ENCODE results near the gene UGT1A10.

UGT1A10 gene

GRCh38 chr2:233813236-233814055 is 177.2 kb downstream of the UGT1A10 start:
- no peaks in the 10 kb centered on the region for H3K9me3 ChIP-seq (ENCODE audit: control insufficient read depth in 1 of 2, low read length in 2 of 2)
- no peak overlapping the region for H3K27ac ChIP-seq (ENCODE audit: low read length)
- peaks cover 3% of the 10 kb centered on the region for H3K27me3 ChIP-seq (ENCODE audit: low read depth, low read length)
- H3K36me3 ChIP-seq (ENCODE audit: control insufficient read depth in 1 of 2, insufficient read depth in 2 of 2, low read length in 2 of 2), result no peaks in the 10 kb centered on the region
- H3K4me1 ChIP-seq (ENCODE audit: control insufficient read depth in 1 of 2, insufficient read depth in 2 of 2, low read length in 2 of 2), result no peaks in the 10 kb centered on the region
- no peak overlapping the region for H3K4me3 ChIP-seq (ENCODE audit: low read depth in 1 of 2, low read length in 2 of 2)

GRCh38 chr2:233814056-233814835 is 178.0 kb downstream of the UGT1A10 start:
- Histone ChIP-seq H3K27ac (ENCODE audit: low read length) (no peak overlapping the region), H3K9me3 (ENCODE audit: control insufficient read depth in 1 of 2, low read length in 2 of 2) (no peaks in the 10 kb centered on the region), H3K4me1 (ENCODE audit: control insufficient read depth in 1 of 2, insufficient read depth in 2 of 2, low read length in 2 of 2) (no peaks in the 10 kb centered on the region), H3K36me3 (ENCODE audit: control insufficient read depth in 1 of 2, insufficient read depth in 2 of 2, low read length in 2 of 2) (no peaks in the 10 kb centered on the region), H3K27me3 (ENCODE audit: low read depth, low read length) (peaks cover 3% of the 10 kb centered on the region), H3K4me3 (ENCODE audit: low read depth in 1 of 2, low read length in 2 of 2) (no peak overlapping the region)

GRCh38 chr2:233815861-233816260 is 179.6 kb downstream of the UGT1A10 start:
- H3K27me3 ChIP-seq (ENCODE audit: low read depth, low read length), result peaks cover 3% of the 10 kb centered on the region
- no peak overlapping the region for H3K4me3 ChIP-seq (ENCODE audit: low read depth in 1 of 2, low read length in 2 of 2)
- no peaks in the 10 kb centered on the region for H3K36me3 ChIP-seq (ENCODE audit: control insufficient read depth in 1 of 2, insufficient read depth in 2 of 2, low read length in 2 of 2)
- no peaks in the 10 kb centered on the region for H3K9me3 ChIP-seq (ENCODE audit: control insufficient read depth in 1 of 2, low read length in 2 of 2)
- H3K27ac ChIP-seq (ENCODE audit: low read length), result no peak overlapping the region
- H3K4me1 ChIP-seq (ENCODE audit: control insufficient read depth in 1 of 2, insufficient read depth in 2 of 2, low read length in 2 of 2), result no peaks in the 10 kb centered on the region

- Histone ChIP-seq H3K27ac (ENCODE audit: low read length) (no peak overlapping the region), H3K9me3 (ENCODE audit: control insufficient read depth in 1 of 2, low read length in 2 of 2) (no peaks in the 10 kb centered on the region), H3K27me3 (ENCODE audit: low read depth, low read length) (peaks cover 3% of the 10 kb centered on the region), H3K4me3 (ENCODE audit: low read depth in 1 of 2, low read length in 2 of 2) (no peak overlapping the region), H3K4me1 (ENCODE audit: control insufficient read depth in 1 of 2, insufficient read depth in 2 of 2, low read length in 2 of 2) (no peaks in the 10 kb centered on the region), H3K36me3 (ENCODE audit: control insufficient read depth in 1 of 2, insufficient read depth in 2 of 2, low read length in 2 of 2) (no peaks in the 10 kb centered on the region)
Measured at GRCh38 chr2:233816334-233816733, 180.1 kb downstream of the UGT1A10 start.

- Histone ChIP-seq H3K4me1 (ENCODE audit: control insufficient read depth in 1 of 2, insufficient read depth in 2 of 2, low read length in 2 of 2) (no peaks in the 10 kb centered on the region), H3K36me3 (ENCODE audit: control insufficient read depth in 1 of 2, insufficient read depth in 2 of 2, low read length in 2 of 2) (no peaks in the 10 kb centered on the region), H3K4me3 (ENCODE audit: low read depth in 1 of 2, low read length in 2 of 2) (no peak overlapping the region), H3K27me3 (ENCODE audit: low read depth, low read length) (peaks cover 3% of the 10 kb centered on the region), H3K27ac (ENCODE audit: low read length) (no peak overlapping the region), H3K9me3 (ENCODE audit: control insufficient read depth in 1 of 2, low read length in 2 of 2) (no peaks in the 10 kb centered on the region)
Measured at GRCh38 chr2:233816771-233817170, 180.5 kb downstream of the UGT1A10 start.

GRCh38 chr2:233817361-233817911 is 181.2 kb downstream of the UGT1A10 start:
- no peaks in the 10 kb centered on the region for H3K36me3 ChIP-seq (ENCODE audit: control insufficient read depth in 1 of 2, insufficient read depth in 2 of 2, low read length in 2 of 2)
- no peaks in the 10 kb centered on the region for H3K4me1 ChIP-seq (ENCODE audit: control insufficient read depth in 1 of 2, insufficient read depth in 2 of 2, low read length in 2 of 2)
- no peak overlapping the region for H3K4me3 ChIP-seq (ENCODE audit: low read depth in 1 of 2, low read length in 2 of 2)
- H3K27ac ChIP-seq (ENCODE audit: low read length), result no peak overlapping the region
- H3K27me3 ChIP-seq (ENCODE audit: low read depth, low read length), result peaks cover 3% of the 10 kb centered on the region
- no peaks in the 10 kb centered on the region for H3K9me3 ChIP-seq (ENCODE audit: control insufficient read depth in 1 of 2, low read length in 2 of 2)

GRCh38 chr2:233817995-233818638 is 181.9 kb downstream of the UGT1A10 start:
- Histone ChIP-seq H3K4me1 (ENCODE audit: control insufficient read depth in 1 of 2, insufficient read depth in 2 of 2, low read length in 2 of 2) (no peaks in the 10 kb centered on the region), H3K9me3 (ENCODE audit: control insufficient read depth in 1 of 2, low read length in 2 of 2) (no peaks in the 10 kb centered on the region), H3K4me3 (ENCODE audit: low read depth in 1 of 2, low read length in 2 of 2) (no peak overlapping the region), H3K27me3 (ENCODE audit: low read depth, low read length) (peaks cover 3% of the 10 kb centered on the region), H3K36me3 (ENCODE audit: control insufficient read depth in 1 of 2, insufficient read depth in 2 of 2, low read length in 2 of 2) (no peaks in the 10 kb centered on the region), H3K27ac (ENCODE audit: low read length) (no peak overlapping the region)

- Histone ChIP-seq H3K27me3 (ENCODE audit: low read depth, low read length) (no peaks in the 10 kb centered on the region), H3K4me1 (ENCODE audit: control insufficient read depth in 1 of 2, insufficient read depth in 2 of 2, low read length in 2 of 2) (no peaks in the 10 kb centered on the region), H3K9me3 (ENCODE audit: control insufficient read depth in 1 of 2, low read length in 2 of 2) (no peaks in the 10 kb centered on the region), H3K27ac (ENCODE audit: low read length) (no peak overlapping the region), H3K4me3 (ENCODE audit: low read depth in 1 of 2, low read length in 2 of 2) (no peak overlapping the region), H3K36me3 (ENCODE audit: control insufficient read depth in 1 of 2, insufficient read depth in 2 of 2, low read length in 2 of 2) (no peaks in the 10 kb centered on the region)
Measured at GRCh38 chr2:233818639-233819621, 182.7 kb downstream of the UGT1A10 start.

GRCh38 chr2:233819884-233820773 is 183.9 kb downstream of the UGT1A10 start:
- Histone ChIP-seq H3K27me3 (ENCODE audit: low read depth, low read length) (no peaks in the 10 kb centered on the region), H3K36me3 (ENCODE audit: control insufficient read depth in 1 of 2, insufficient read depth in 2 of 2, low read length in 2 of 2) (no peaks in the 10 kb centered on the region), H3K27ac (ENCODE audit: low read length) (no peak overlapping the region), H3K4me3 (ENCODE audit: low read depth in 1 of 2, low read length in 2 of 2) (no peak overlapping the region), H3K9me3 (ENCODE audit: control insufficient read depth in 1 of 2, low read length in 2 of 2) (no peaks in the 10 kb centered on the region), H3K4me1 (ENCODE audit: control insufficient read depth in 1 of 2, insufficient read depth in 2 of 2, low read length in 2 of 2) (no peaks in the 10 kb centered on the region)

- Histone ChIP-seq H3K9me3 (ENCODE audit: control insufficient read depth in 1 of 2, low read length in 2 of 2) (no peaks in the 10 kb centered on the region), H3K4me1 (ENCODE audit: control insufficient read depth in 1 of 2, insufficient read depth in 2 of 2, low read length in 2 of 2) (no peaks in the 10 kb centered on the region), H3K27ac (ENCODE audit: low read length) (no peak overlapping the region), H3K4me3 (ENCODE audit: low read depth in 1 of 2, low read length in 2 of 2) (no peak overlapping the region), H3K27me3 (ENCODE audit: low read depth, low read length) (no peaks in the 10 kb centered on the region), H3K36me3 (ENCODE audit: control insufficient read depth in 1 of 2, insufficient read depth in 2 of 2, low read length in 2 of 2) (no peaks in the 10 kb centered on the region)
Measured at GRCh38 chr2:233820774-233821105, 184.5 kb downstream of the UGT1A10 start.

All from muscle layer of duodenum (tissue), 2 donors.